HCT116 (cell line): ENCODE data around the gene USP8. TPM values are rescaled to one million over a fixed set of nuclear protein-coding genes. Genes with fewer than 3 reads are reported as not detected.

ENCODE experiments used
- ATAC-seq: fragments of 200-7000 bp; cut with Tn5 transposase; 2 replicates; pipeline ENCODE4 v1.9.1; 2020; ENCODE audit warnings: mild to moderate bottlenecking, moderate library complexity
- BruUV-seq: library from RNA; stranded (reverse); fragments of 400-500 nt; replicated peaks from 2 replicates; lab custom pipeline; 2021; lab: Mats Ljungman, UMichigan
- CTCF ChIA-PET: fragments of 300-600 bp; sonication (Branson Sonifier 250); formaldehyde crosslinking; loops from one replicate; lab custom pipeline; 2021; ENCODE audit warnings: antibody characterized with exemption; lab: Charles Lee
- POLR2A ChIA-PET: fragments of 300-600, 350-600 bp; sonication (Branson Sonifier 250); formaldehyde crosslinking; loops from one replicate; lab custom pipeline; 2021; ENCODE audit warnings: antibody characterized with exemption; lab: Charles Lee
- RAD21 ChIA-PET, 2 experiments: fragments of 300-600 bp; sonication (Branson Sonifier 250); formaldehyde crosslinking; loops; one replicate each; lab custom pipeline; 2023; ENCODE audit warnings: low total read pairs in 2 of 2; ENCODE audit not compliant: uncharacterized antibody in 2 of 2, unreplicated experiment in 2 of 2, low non-redundant PET in 1 of 2; lab: Charles Lee
- DNase-seq: peaks from one replicate; pipeline ENCODE4 v3.0.0-alpha.2; 2010; ENCODE audit warnings: low read depth, low spot score
- H2AFZ ChIP-seq: fragments of 200-600 bp; shearing (Covaris generic), sonication (generic); 2 replicates; pipeline ENCODE4 v1.6.1; 2017; ENCODE audit warnings: low read depth, mixed run types, mixed read lengths, antibody characterized with exemption, low read length; ENCODE audit not compliant: poor library complexity, severe bottlenecking
- H3K27ac ChIP-seq: 2 replicates; pipeline ENCODE4 v1.5.1; 2012; ENCODE audit warnings: low read depth, low read length
- H3K27me3 ChIP-seq: fragments of 200-600 bp; sonication (generic); 2 replicates; pipeline ENCODE4 v1.6.1; 2016; ENCODE audit warnings: mixed run types, low read length, mixed read lengths; ENCODE audit not compliant: insufficient read depth
- H3K36me3 ChIP-seq, 2 experiments: fragments of 200-500 bp in 1 of 2; fragments of 200-600 bp in 1 of 2; sonication (Bioruptor generic) in 1 of 2; sonication (generic) in 1 of 2; 2 replicates each; pipeline versions ENCODE4 v1.5.1 to v1.6.1; 2014 to 2016; ENCODE audit warnings: low read length in 2 of 2, inconsistent platforms in 1 of 2, mixed read lengths in 1 of 2, mixed run types in 1 of 2; ENCODE audit not compliant: insufficient read depth in 2 of 2, control insufficient read depth in 1 of 2
- H3K4me1 ChIP-seq, 2 experiments: fragments of 200-600 bp in 1 of 2; sonication (generic) in 1 of 2; 2 replicates each; pipeline versions ENCODE4 v1.5.1 to v1.6.1; 2012 to 2017; ENCODE audit warnings: low read length in 2 of 2, inconsistent platforms in 1 of 2, mild to moderate bottlenecking in 1 of 2, mixed read lengths in 1 of 2, mixed run types in 1 of 2, moderate library complexity in 1 of 2; ENCODE audit not compliant: insufficient read depth in 2 of 2, control insufficient read depth in 1 of 2
- H3K4me2 ChIP-seq: fragments of 200-600 bp; sonication (generic); 2 replicates; pipeline ENCODE4 v1.6.1; 2017; ENCODE audit warnings: mixed run types, low read length, mixed read lengths
- H3K4me3 ChIP-seq, 2 experiments: fragments of 200-600 bp in 1 of 2; sonication (generic) in 1 of 2; replicated peaks in 1 of 2; 2 replicates each; pipeline ENCODE4 v1.5.1; 2011 to 2016; ENCODE audit warnings: low read length in 2 of 2, control low read depth in 1 of 2, low read depth in 1 of 2, mild to moderate bottlenecking in 1 of 2, mixed read lengths in 1 of 2, mixed run types in 1 of 2
- H3K79me2 ChIP-seq: fragments of 200-600 bp; sonication (generic); 2 replicates; pipeline ENCODE4 v1.6.1; 2017; ENCODE audit warnings: mild to moderate bottlenecking, mixed run types, low read length, moderate library complexity, mixed read lengths; ENCODE audit not compliant: insufficient read depth
- H3K9ac ChIP-seq: fragments of 200-600 bp; sonication (generic); 2 replicates; pipeline ENCODE4 v1.6.1; 2016; ENCODE audit warnings: low read length, mixed read lengths
- H3K9me2 ChIP-seq: fragments of 200-600 bp; sonication (generic), shearing (Covaris generic); 2 replicates; pipeline ENCODE4 v1.6.1; 2017; ENCODE audit warnings: mixed run types, mild to moderate bottlenecking, moderate library complexity; ENCODE audit not compliant: insufficient read depth
- H3K9me3 ChIP-seq, 2 experiments: fragments of 200-500 bp in 1 of 2; fragments of 200-600 bp in 1 of 2; sonication (Bioruptor generic) in 1 of 2; sonication (generic) in 1 of 2; 2 replicates each; pipeline ENCODE4 v1.6.1; 2014 to 2017; ENCODE audit warnings: low read length in 2 of 2, mixed read lengths in 2 of 2, inconsistent platforms in 1 of 2, low read depth in 1 of 2, mild to moderate bottlenecking in 1 of 2, mixed run types in 1 of 2, moderate library complexity in 1 of 2; ENCODE audit not compliant: control insufficient read depth in 1 of 2, insufficient read depth in 1 of 2
- H4K20me1 ChIP-seq: fragments of 200-600 bp; sonication (generic), shearing (Covaris generic); 2 replicates; pipeline ENCODE4 v1.6.1; 2017; ENCODE audit warnings: mixed run types, mild to moderate bottlenecking, moderate library complexity; ENCODE audit not compliant: insufficient read depth
- CBX3 ChIP-seq: IDR thresholded peaks from 2 replicates; pipeline ENCODE4 v1.6.1; 2012; ENCODE audit warnings: low read depth
- EGR1 ChIP-seq: IDR thresholded peaks from 2 replicates; pipeline ENCODE4 v1.6.1; 2012; ENCODE audit warnings: low read depth
- ELF1 ChIP-seq: IDR thresholded peaks from 2 replicates; pipeline ENCODE4 v1.6.1; 2012; ENCODE audit warnings: low read depth, borderline replicate concordance
- FOSL1 ChIP-seq: IDR thresholded peaks from 2 replicates; pipeline ENCODE4 v1.6.1; 2012; ENCODE audit warnings: low read depth
- JUND ChIP-seq: IDR thresholded peaks from 2 replicates; pipeline ENCODE4 v1.6.1; 2012
- POLR2A ChIP-seq: IDR thresholded peaks from 2 replicates; pipeline ENCODE4 v1.7.0; 2011; ENCODE audit warnings: borderline replicate concordance; ENCODE audit not compliant: insufficient read depth, insufficient read length; ENCODE audit errors: extremely low read depth
- RAD21 ChIP-seq: IDR thresholded peaks from 2 replicates; pipeline ENCODE4 v1.6.1; 2012; ENCODE audit warnings: low read depth, mild to moderate bottlenecking
- SIN3A ChIP-seq: IDR thresholded peaks from 2 replicates; pipeline ENCODE4 v1.6.1; 2012; ENCODE audit warnings: low read depth
- TCF7L2 ChIP-seq: IDR thresholded peaks from 2 replicates; pipeline ENCODE4 v1.7.0; 2011; ENCODE audit warnings: borderline replicate concordance, inconsistent platforms; ENCODE audit not compliant: insufficient read depth, insufficient read length; ENCODE audit errors: extremely low read depth
- YY1 ChIP-seq: IDR thresholded peaks from 2 replicates; pipeline ENCODE4 v1.6.1; 2011; ENCODE audit warnings: low read length, low read depth, moderate library complexity, mild to moderate bottlenecking; ENCODE audit not compliant: insufficient replicate concordance; ENCODE audit errors: extremely low read depth
- ZNF274 ChIP-seq: fragments of 200-500 bp; sonication (Bioruptor generic); IDR thresholded peaks from 2 replicates; pipeline ENCODE4 v1.6.1; 2014; ENCODE audit warnings: mild to moderate bottlenecking, low read depth, low read length, inconsistent platforms
- intact Hi-C: fragments of 100-400 bp; cut with micrococcal nuclease; formaldehyde crosslinking; loops from 2 replicates; pipeline ENCODE4 v1.10.0; 2022
- total RNA-seq: library from RNA; stranded (reverse); gene quantifications from one replicate; pipeline ENCODE4 v1.2.1, GENCODE V29; 2021; ENCODE audit not compliant: unreplicated experiment
- TF ChIP-seq, protein P1 (sequence below): IDR thresholded peaks from 2 replicates; pipeline ENCODE4 v1.6.1; 2011; ENCODE audit warnings: mild to moderate bottlenecking, low read length, moderate library complexity; ENCODE audit not compliant: insufficient replicate concordance; ENCODE audit errors: extremely low read depth
- TF ChIP-seq, protein P2 (sequence below): IDR thresholded peaks from 2 replicates; pipeline ENCODE4 v1.6.1; 2012; ENCODE audit warnings: low read depth
- TF ChIP-seq, protein P3 (sequence below): IDR thresholded peaks from 2 replicates; pipeline ENCODE4 v1.6.1; 2012

The USP8 gene
- total RNA-seq, 1 experiment from 2014 or later: 67.9 TPM

DNA sequence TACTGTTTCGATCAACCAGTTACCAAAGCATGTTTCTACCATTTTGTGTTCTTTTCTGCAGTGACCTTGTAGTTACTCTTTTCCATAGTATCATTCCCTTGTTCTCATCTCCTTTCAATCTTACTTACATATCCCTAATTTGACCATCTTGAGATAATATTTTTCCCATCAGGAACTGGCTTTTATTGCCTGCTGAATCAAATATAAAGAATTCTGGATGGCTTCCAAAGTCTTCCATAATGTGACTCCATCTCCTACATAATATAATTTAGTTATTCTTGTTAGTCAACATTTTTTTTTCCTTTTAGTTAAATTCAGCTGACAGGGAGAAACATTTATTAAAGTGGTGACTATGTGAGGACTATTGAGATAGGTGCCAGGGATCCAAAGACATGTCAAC lies 7.0 kb downstream of the USP8 start:
- DNase-seq (no peak), ATAC-seq (no peak)
- POLR2A ChIA-PET: no interaction called here
- Histone ChIP-seq H3K36me3 (no peaks in the 10 kb centered on the region; a peak in 2 of 4 replicates), H2AFZ (no peak overlapping the region), H4K20me1 (peaks cover 7% of the 10 kb centered on the region; the same call in 1 of the 2 replicates), H3K4me2 (no peak overlapping the region), H3K9me3 (no peaks in the 10 kb centered on the region), H3K27ac (no peak overlapping the region), H3K4me3 (no peak overlapping the region), H3K27me3 (no peaks in the 10 kb centered on the region), H3K9ac (no peak overlapping the region), H3K79me2 (peaks cover 99% of the 10 kb centered on the region), H3K4me1 (no peaks in the 10 kb centered on the region), H3K9me2 (no peaks in the 10 kb centered on the region)
- RAD21 ChIA-PET: no interaction called here
- CTCF ChIA-PET: no interaction called here
- TF ChIP-seq YY1 (no peak), JUND (no peak), ZNF274 (no peak), POLR2A (no peak), ELF1 (no peak), FOSL1 (no peak), TCF7L2 (no peak), EGR1 (no peak), CBX3 (no peak), RAD21 (no peak), SIN3A (no peak)
- TF ChIP-seq, protein P1, sequence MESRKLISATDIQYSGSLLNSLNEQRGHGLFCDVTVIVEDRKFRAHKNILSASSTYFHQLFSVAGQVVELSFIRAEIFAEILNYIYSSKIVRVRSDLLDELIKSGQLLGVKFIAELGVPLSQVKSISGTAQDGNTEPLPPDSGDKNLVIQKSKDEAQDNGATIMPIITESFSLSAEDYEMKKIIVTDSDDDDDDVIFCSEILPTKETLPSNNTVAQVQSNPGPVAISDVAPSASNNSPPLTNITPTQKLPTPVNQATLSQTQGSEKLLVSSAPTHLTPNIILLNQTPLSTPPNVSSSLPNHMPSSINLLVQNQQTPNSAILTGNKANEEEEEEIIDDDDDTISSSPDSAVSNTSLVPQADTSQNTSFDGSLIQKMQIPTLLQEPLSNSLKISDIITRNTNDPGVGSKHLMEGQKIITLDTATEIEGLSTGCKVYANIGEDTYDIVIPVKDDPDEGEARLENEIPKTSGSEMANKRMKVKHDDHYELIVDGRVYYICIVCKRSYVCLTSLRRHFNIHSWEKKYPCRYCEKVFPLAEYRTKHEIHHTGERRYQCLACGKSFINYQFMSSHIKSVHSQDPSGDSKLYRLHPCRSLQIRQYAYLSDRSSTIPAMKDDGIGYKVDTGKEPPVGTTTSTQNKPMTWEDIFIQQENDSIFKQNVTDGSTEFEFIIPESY: no peak
- TF ChIP-seq, protein P2, sequence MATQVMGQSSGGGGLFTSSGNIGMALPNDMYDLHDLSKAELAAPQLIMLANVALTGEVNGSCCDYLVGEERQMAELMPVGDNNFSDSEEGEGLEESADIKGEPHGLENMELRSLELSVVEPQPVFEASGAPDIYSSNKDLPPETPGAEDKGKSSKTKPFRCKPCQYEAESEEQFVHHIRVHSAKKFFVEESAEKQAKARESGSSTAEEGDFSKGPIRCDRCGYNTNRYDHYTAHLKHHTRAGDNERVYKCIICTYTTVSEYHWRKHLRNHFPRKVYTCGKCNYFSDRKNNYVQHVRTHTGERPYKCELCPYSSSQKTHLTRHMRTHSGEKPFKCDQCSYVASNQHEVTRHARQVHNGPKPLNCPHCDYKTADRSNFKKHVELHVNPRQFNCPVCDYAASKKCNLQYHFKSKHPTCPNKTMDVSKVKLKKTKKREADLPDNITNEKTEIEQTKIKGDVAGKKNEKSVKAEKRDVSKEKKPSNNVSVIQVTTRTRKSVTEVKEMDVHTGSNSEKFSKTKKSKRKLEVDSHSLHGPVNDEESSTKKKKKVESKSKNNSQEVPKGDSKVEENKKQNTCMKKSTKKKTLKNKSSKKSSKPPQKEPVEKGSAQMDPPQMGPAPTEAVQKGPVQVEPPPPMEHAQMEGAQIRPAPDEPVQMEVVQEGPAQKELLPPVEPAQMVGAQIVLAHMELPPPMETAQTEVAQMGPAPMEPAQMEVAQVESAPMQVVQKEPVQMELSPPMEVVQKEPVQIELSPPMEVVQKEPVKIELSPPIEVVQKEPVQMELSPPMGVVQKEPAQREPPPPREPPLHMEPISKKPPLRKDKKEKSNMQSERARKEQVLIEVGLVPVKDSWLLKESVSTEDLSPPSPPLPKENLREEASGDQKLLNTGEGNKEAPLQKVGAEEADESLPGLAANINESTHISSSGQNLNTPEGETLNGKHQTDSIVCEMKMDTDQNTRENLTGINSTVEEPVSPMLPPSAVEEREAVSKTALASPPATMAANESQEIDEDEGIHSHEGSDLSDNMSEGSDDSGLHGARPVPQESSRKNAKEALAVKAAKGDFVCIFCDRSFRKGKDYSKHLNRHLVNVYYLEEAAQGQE: no peak
- TF ChIP-seq, protein P3, sequence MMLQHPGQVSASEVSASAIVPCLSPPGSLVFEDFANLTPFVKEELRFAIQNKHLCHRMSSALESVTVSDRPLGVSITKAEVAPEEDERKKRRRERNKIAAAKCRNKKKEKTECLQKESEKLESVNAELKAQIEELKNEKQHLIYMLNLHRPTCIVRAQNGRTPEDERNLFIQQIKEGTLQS: no peak
- intact Hi-C loops: no loop called here
- no TSS peak for BruUV-seq
